Right renal cortex interstitium (tissue), 3 donors: ENCODE results near the gene ESYT3. TPM values are rescaled to one million over a fixed set of nuclear protein-coding genes. Genes with fewer than 3 reads are reported as not detected.
"Not testable (repeated sequence)": the region's sequence is repeated elsewhere in the genome, so short reads cannot be mapped to it uniquely, and the experiment has no call there.

Experiments
- DNase-seq, 3 donors: peaks; one replicate each; pipeline ENCODE4 v3.0.0-alpha.2; 2013; ENCODE audit warnings: low read depth in 3 of 3, low spot score in 2 of 3
- polyA plus RNA-seq, 3 donors: library from polyadenylated mRNA; unstranded; fragments of 120-200 nt; gene quantifications; one replicate each; pipeline ENCODE4 v1.2.1, GENCODE V29; 2013; ENCODE audit not compliant: insufficient read length in 3 of 3

ESYT3 gene
- polyA plus RNA-seq, 3 donors, result 1.1 to 1.4 (median 1.2) TPM

DNA sequence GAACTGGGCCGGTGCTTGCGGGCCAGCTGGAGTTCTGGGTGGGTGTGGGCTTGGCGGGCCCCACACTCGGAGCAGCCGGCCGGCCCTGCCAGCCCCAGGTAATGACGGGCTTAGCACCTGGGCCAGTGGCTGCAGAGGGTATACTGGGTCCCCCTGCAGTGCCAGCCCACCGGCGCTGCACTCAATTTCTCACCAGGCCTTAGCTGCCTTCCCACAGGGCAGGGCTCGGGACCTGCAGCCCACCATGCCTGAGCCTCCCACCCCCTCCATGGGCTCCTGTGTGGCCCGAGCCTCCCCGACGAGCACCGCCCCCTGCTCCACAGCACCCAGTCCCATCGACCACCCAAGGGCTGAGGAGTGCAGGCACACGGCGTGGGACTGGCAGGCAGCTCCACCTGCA, 50.3 kb downstream of the ESYT3 start:
- not testable (repeated sequence) for DNase-seq

DNA sequence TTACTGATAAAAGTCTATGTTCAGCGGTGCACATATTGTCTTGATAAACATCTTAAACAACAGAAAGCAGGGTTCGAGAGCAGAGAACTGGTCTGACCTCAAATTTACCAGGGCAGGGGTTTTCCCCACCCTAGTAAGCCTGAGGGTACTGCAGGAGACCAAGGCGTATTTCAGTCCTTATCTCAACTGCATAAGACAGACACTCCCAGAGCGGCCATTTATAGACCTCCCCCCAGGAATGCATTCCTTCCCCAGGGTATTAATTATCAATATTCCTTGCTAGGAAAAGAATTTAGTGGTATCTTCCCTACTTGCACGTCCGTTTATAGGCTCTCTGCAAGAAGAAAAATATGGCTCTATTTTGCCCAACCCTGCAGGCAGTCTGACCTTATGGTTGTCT, 52.2 kb downstream of the ESYT3 start:
- DNase-seq, result not testable (repeated sequence)

DNA sequence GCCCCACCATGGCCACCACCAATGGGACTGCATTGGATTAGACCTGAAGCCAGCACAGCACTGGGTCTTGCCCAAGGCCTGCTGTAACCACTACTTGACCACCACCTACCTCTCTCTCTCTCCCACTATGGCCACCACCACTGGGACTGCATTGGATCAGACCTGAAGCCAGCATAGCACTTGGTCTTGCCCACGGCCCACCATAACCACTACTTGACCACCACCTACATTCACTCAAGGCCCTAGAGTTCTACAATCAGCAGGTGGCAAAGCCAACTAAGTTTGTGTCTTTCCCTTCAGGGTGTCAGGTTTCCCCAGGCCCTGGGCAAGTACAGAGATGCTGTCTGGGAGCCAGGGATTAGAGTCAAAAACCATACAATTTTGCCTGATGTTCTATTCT, 57.6 kb downstream of the ESYT3 start:
- DNase-seq, result no peak

DNA sequence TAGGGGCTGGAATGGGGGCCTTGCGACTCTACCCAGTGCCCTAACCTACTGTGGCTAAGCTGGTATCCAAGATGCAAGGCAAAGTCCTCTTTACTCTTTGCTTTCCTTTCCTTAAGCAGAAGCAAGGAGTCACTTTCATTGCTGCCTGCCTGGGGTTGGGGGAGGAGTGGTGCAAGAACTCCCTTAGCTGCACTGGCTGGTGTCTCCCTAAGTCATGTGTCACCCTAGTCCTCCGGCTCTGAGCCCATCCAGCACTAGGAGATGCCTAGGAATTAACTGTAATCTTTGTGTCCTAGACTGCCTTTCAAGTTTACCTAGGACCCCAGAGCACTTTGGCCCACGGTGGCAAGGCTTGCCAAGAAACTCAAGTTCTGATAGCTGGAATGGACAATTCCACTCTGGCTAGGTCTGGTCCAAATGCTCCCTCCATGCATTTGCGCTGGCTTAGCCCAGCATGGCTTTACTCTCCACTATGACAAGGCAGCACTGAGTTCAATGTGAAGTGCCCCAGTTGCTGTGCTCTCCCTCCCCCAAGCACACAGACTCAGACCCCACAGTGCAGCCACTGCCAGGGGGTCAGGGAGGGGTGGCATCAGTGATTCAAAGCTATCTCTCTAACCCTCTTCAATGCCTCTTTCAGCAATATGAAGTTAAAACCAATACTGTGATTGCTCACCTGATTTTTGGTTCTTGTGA, 58.7 kb downstream of the ESYT3 start:
- no peak for DNase-seq

DNA sequence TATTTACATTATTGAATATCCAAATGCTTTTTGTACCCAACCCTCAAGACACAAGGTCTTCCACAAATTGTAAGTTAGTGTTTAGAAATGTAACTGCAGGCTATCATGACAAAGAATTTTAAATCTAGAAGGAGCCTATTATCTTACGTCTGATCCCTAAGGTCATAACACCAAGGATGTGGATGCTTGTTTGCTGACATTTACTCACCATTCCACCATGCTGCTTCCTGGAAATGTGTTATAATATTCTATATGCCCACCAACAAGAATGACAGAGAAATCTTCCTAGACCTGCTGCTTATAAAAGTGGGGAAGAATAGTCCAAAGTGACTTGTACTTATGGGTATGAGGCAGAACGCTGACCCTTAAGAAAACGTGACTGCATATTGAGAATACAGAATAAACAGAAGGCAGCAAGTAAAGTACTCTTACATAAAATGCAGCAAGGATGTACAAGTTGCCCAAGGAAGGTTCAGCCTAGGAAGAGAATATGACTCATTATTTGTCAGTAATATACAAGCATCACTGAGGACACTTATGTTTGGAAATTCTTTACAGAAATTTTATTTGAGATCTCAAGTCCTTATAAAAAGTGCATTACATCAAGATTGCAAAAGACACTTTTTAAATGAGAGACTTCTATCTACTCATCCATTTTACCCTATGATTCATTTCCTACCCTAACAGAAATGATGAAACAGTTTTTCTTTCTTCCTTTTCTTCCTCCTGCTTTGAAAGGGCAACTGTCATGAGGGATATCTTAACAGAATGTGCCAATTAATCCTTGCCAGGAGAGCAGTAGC, 59.6 kb downstream of the ESYT3 start:
- DNase-seq, result no peak

DNA sequence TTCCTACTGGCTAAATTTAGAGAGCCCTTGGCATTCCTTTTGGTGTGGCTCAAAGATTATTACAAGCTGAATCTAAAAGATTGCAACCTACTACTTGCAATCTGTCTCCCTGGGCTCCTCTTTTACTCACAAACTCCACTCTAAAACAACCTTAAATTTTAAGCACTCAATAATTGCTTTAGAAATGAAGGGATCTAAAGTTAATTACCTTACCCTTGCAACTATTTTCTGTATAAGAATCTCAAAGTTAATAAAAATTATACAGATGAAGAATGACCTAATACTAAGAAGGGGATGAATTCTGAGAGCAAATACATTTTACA, 60.2 kb downstream of the ESYT3 start:
- DNase-seq, result no peak

DNA sequence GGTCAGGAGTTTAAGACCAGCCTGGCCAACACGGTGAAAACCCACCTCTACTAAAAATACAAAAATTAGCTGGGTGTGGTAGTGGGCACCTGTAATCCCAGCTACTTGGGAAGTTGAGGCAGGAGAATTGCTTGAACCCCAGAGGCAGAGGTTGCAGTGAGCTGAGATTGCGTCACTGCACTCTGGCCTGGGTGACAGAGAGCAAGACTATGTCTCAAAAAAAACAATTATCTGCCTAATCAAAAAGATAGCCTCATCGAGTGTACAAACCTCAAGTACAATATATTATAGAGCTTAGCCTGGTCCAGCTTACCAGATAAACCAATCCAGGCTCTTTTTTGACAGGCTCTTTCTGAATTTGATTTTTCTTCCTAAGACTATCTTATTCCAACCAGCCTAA, 61.2 kb downstream of the ESYT3 start:
- DNase-seq, result not testable (repeated sequence)

DNA sequence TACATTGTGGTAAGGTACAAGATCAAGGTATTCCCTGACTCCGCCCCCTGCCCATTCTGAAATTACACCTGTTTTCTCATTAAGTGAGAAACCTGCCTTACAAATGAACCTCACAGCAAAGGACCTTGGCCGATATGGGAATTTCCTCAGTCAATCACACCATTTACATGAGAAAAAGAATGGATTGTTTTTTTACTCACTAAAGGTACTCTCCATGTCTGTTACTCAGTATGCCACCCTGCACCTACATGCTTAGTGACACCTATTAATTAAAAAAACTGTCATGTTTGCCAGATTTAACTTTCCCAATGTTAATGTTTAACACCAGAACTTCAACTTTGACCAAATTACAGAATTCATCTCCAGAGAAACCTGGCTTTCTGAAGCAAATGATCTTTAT, 62.0 kb downstream of the ESYT3 start:
- no peak for DNase-seq

DNA sequence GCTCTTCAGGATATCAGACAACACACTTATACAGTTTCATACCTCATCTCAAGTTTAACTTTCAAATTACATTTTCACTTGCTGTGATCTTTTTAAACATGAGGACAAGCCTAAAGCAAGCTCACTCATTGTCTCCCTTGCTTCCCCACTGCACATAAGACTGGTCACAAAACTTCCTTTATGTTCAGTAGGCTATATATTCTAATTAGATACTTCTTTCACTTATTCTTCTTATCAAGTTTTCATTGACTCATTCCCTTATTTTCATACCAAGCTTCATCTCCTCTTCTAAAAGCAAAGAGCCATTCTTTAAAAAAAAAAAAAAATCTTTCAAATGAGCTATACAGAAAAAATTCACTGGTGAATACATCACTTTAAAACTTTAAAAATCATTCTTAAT, 62.6 kb downstream of the ESYT3 start:
- DNase-seq, result no peak

DNA sequence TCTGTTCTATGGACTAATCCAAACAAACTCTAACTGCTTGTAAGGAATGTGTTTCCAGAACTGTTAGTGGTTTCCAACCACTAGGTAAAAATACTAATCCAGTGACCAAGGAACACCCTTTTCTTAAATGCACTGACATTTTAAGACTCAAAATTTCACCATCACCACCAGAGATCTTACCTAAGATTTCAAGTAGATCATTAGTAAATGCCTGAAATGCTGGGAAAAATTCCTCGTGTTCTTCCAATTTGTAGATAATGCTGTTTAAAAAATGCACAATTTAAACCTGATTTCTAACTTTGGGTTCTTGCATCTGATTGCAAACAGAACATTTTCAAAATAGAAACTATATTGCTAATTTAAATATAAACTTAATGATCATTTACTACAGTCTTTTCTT, 63.4 kb downstream of the ESYT3 start:
- DNase-seq, result no peak

DNA sequence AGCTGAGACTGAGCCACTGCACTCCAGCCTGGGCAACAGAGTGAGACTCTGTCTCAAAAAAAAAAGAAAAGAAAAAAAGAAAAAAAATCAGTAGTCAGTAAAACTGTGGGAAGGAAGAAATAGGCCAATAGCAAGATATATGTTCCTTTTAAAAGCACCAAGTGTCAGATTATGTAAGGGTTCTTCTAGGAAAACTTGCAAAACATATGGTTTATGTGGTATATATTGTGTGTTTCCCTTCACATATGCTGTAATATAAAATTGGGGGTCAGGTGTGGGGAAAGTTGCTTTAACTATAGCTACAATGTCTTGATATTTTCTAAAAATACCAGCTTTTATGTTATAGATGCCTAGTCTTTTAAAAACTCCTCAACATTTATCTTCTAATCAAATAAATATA, 64.6 kb downstream of the ESYT3 start:
- no peak for DNase-seq

DNA sequence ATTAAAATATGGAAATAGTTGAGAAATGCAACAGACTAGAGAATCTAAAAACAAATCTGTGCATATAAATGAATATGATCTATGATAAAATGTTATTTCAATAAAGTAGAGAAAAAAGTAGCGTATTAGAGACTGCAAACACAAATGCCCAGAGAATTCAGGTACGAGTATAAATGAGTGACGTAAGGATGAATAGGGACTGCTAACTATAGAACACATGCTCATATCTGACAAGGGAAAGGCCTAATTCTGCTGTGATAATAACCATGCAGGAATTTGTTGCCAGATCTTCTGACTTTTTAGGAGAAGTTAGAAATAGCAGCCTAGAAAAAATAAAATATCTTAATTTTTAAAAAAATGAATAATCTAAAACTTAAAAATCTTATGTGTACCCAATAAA, 73.1 kb downstream of the ESYT3 start:
- DNase-seq, result no peak

DNA sequence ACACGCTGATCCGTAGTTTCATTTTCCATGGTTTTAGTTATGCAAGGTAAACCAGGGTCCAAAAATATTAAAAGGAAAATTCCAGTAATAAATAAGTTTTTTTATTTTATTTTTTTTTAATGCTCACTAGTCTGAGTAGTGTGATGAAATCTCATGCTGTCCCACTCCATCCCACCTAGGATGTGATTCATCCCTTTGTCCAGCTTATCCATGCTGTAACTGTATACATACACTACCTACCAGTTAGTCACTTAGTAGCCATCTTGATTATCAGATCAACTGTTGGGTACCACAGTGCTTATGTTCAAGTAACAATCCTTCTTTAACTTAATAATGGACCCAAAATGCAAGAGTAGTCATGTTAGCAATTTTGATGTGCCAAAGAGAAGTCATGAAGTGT, 75.2 kb downstream of the ESYT3 start:
- no peak for DNase-seq

DNA sequence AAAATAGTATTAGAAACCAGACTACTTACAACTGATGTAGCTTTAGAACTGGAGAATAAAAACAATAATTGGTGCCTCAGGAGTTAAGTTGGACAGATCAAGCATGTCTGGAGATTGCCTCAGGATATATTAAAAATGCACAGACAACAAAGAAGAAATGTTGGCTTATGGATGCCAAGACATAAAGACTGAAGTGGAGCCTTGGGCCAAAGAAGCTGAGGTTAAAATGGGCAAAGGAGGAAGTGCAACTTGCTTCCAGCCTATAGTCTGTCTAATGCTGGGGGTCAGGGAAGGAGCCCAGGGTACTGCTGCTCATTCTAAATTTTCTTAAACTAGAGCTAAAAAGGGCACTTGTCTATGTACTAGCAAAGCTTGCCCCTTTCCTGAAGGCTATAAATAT, 77.5 kb downstream of the ESYT3 start:
- no peak for DNase-seq

DNA sequence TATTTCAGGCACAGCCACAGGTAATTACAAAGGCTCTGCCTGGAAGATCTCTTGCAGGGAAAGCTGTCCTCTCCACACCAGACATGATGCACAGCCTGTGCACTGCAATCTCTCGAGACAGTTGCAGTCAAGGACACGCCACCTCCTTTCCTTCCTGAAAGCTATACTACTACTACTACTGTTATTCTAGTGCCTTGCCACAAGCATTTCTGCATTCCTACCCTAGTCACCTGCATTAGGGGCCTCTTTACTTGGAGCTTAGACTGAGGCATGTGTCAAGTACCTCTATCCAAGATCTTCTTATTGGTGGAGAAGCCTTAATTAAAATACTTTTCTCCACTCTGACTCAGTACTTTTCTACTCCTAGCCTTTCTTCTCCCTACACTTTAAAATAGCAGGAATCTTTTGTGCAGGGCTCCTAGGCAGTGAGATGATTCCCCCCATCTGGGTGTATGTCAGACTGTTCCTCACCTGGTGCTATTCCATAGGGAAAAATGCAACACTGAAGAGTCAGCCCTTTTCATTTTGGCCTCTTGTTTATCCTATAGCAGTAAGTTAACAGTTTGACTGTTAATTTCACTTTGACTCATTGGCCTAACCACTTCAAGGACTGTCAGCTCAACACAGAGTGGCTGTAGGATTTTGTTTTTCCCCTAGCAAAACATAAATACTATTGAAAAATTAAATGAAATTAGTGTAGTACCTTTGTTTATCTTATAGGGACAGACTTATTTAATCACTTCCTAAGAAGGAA, 78.9 kb downstream of the ESYT3 start:
- DNase-seq, result no peak

DNA sequence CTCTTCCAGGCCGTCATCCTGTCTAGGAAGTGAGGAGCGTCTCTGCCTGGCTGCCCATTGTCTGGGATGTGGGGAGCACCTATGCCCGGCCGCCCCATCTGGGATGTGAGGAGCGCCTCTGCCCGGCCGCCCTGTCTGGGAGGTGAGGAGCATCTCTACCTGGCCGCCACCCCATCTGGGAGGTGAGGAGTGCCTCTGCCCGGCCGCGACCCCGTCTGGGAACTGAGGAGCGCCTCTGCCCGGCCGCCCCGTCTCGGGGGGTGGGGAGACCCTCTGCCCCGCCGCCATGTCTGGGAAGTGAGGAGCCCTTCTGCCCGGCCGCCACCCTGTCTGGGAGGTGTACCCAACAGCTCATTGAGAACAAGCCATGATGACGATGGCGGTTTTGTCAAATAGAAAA, 87.0 kb downstream of the ESYT3 start:
- DNase-seq, result not testable (repeated sequence)

Other genes starting within 250 kb of the ESYT3 start
- gene ARMC8, start 247.3 kb upstream of the ESYT3 start, polyA plus RNA-seq, result 10 to 100 TPM; 55.9 to 58.6 (median 57.9) TPM
- 1 to 10 TPM; 2.0 to 2.7 (median 2.4) TPM for gene NME9, start 104.8 kb upstream of the ESYT3 start, polyA plus RNA-seq
- gene MRAS, start 86.0 kb upstream of the ESYT3 start, polyA plus RNA-seq, result 10 to 100 TPM; 31.3 to 34.6 (median 31.9) TPM
- gene CEP70, start 159.6 kb downstream of the ESYT3 start, polyA plus RNA-seq, result 10 to 100 TPM; 36.4 to 43.6 (median 39.4) TPM
- 10 to 100 TPM; 35.8 to 43.4 (median 37.2) TPM for gene FAIM, start 174.2 kb downstream of the ESYT3 start, polyA plus RNA-seq